HepG2 (cell line): Measurements from ENCODE around the gene GMFB. TPM values are rescaled to one million over a fixed set of nuclear protein-coding genes. Genes with fewer than 3 reads are reported as not detected.

Source experiments
- ATAC-seq: fragments of 200-7000 bp; cut with Tn5 transposase; 3 replicates; pipeline ENCODE4 v1.9.1; 2020; ENCODE audit warnings: mild to moderate bottlenecking, moderate library complexity
- BruUV-seq: library from RNA; stranded (reverse); fragments of 400-500 nt; replicated peaks from 2 replicates; lab custom pipeline; 2021; lab: Mats Ljungman, UMichigan
- CTCF ChIA-PET: fragments of 300-600 bp; formaldehyde crosslinking; extraction: SDS; loops from one replicate; lab custom pipeline; 2021; ENCODE audit warnings: low total read pairs, inconsistent platforms, low intra/inter-chr PET ratio; lab: Yijun Ruan, JAX
- POLR2A ChIA-PET: fragments of 350-600 bp; sonication (Branson Sonifier 250); formaldehyde crosslinking; loops from one replicate; lab custom pipeline; 2020; ENCODE audit warnings: antibody characterized with exemption, inconsistent platforms; lab: Yijun Ruan, JAX
- DNase-seq: peaks from one replicate; pipeline ENCODE4 v3.0.0-alpha.2; 2015; ENCODE audit warnings: low spot score
- FAIRE-seq: peaks from 3 replicates; lab custom pipeline; 2011; peaks lifted over from hg19 to GRCh38; lab: Jason Lieb, UNC
- H2AFZ ChIP-seq: one replicate; pipeline ENCODE4 v1.6.1; 2011; ENCODE audit warnings: low read length, inconsistent platforms
- H3K27ac ChIP-seq: fragments of 300-600 bp; 3 replicates; pipeline ENCODE4 v1.8.0; 2011; ENCODE audit warnings: mixed run types, mild to moderate bottlenecking, mixed read lengths, low read length, inconsistent platforms; ENCODE audit not compliant: insufficient read depth; ENCODE audit errors: extremely low read length
- H3K27me3 ChIP-seq, 2 experiments: fragments of 200-600 bp in 1 of 2; 2 replicates in 1 of 2; 3 replicates in 1 of 2; pipeline versions ENCODE4 v1.6.0 to v1.8.0; 2011; ENCODE audit warnings: low read length in 2 of 2, mild to moderate bottlenecking in 2 of 2, moderate library complexity in 2 of 2, inconsistent platforms in 1 of 2; ENCODE audit not compliant: insufficient read depth in 2 of 2, control insufficient read depth in 1 of 2
- H3K36me3 ChIP-seq, 2 experiments: fragments of 200-600 bp in 1 of 2; replicated peaks in 1 of 2; 2 replicates in 1 of 2; 3 replicates in 1 of 2; pipeline versions ENCODE4 v1.5.1 to v1.8.0; 2011; ENCODE audit warnings: low read length in 2 of 2, inconsistent platforms in 1 of 2; ENCODE audit not compliant: insufficient read depth in 2 of 2, control insufficient read depth in 1 of 2
- H3K4me1 ChIP-seq: 2 replicates; pipeline ENCODE4 v1.5.1; 2012; ENCODE audit warnings: low read length, inconsistent platforms; ENCODE audit not compliant: insufficient read depth
- H3K4me2 ChIP-seq: 2 replicates; pipeline ENCODE4 v1.6.0; 2011; ENCODE audit warnings: low read depth, low read length, inconsistent platforms
- H3K4me3 ChIP-seq, 3 experiments: fragments of 200-600 bp in 1 of 3; sonication (generic), shearing (Covaris generic) in 1 of 3; replicated peaks in 1 of 3; 2 replicates each; pipeline ENCODE4 v1.5.1; 2011 to 2016; ENCODE audit warnings: low read length in 3 of 3, inconsistent platforms in 2 of 3, low read depth in 2 of 3, mild to moderate bottlenecking in 2 of 3, control low read depth in 1 of 3, mixed read lengths in 1 of 3; ENCODE audit not compliant: insufficient read depth in 1 of 3
- H3K79me2 ChIP-seq: one replicate; pipeline ENCODE4 v1.6.1; 2011; ENCODE audit warnings: low read length, inconsistent platforms; ENCODE audit not compliant: insufficient read depth
- H3K9ac ChIP-seq: 2 replicates; pipeline ENCODE4 v1.6.0; 2011; ENCODE audit warnings: mild to moderate bottlenecking, low read depth, low read length, inconsistent platforms; ENCODE audit not compliant: insufficient read depth
- H3K9me3 ChIP-seq: 2 replicates; pipeline ENCODE4 v1.5.1; 2012; ENCODE audit warnings: mild to moderate bottlenecking, low read length
- H4K20me1 ChIP-seq: 2 replicates; pipeline ENCODE4 v1.6.0; 2011; ENCODE audit warnings: inconsistent platforms, mild to moderate bottlenecking, low read length, moderate library complexity; ENCODE audit not compliant: insufficient read depth
- DNMT1 ChIP-seq: sonication (generic); formaldehyde crosslinking; IDR thresholded peaks from 2 replicates; pipeline ENCODE4 v1.5.1; 2020; ENCODE audit warnings: mild to moderate bottlenecking, missing genetic modification reagents
- KMT2B ChIP-seq: IDR thresholded peaks from 2 replicates; pipeline ENCODE4 v1.6.1; 2016; ENCODE audit warnings: missing genetic modification reagents, missing compliant biosample characterization
- PREB ChIP-seq: sonication (generic); formaldehyde crosslinking; IDR thresholded peaks from 2 replicates; pipeline ENCODE4 v1.4.0; 2020; ENCODE audit warnings: missing genetic modification reagents
- SATB2 ChIP-seq: sonication (generic); formaldehyde crosslinking; IDR thresholded peaks from 2 replicates; pipeline ENCODE4 v1.5.0; 2020; ENCODE audit warnings: missing genetic modification reagents
- YEATS4 ChIP-seq: sonication (generic); formaldehyde crosslinking; IDR thresholded peaks from 2 replicates; pipeline ENCODE4 v1.4.0; 2020; ENCODE audit warnings: missing genetic modification reagents, borderline replicate concordance
- ZNF20 ChIP-seq: sonication (generic); formaldehyde crosslinking; IDR thresholded peaks from 2 replicates; pipeline ENCODE4 v1.4.0; 2020; ENCODE audit warnings: mild to moderate bottlenecking, moderate library complexity, missing genetic modification reagents
- ZNF224 ChIP-seq: sonication (generic); formaldehyde crosslinking; IDR thresholded peaks from 2 replicates; pipeline ENCODE4 v1.5.0; 2020; ENCODE audit warnings: mild to moderate bottlenecking, missing genetic modification reagents
- ZNF501 ChIP-seq: sonication (generic); formaldehyde crosslinking; IDR thresholded peaks from 2 replicates; pipeline ENCODE4 v1.5.1; 2020; ENCODE audit warnings: mild to moderate bottlenecking, moderate library complexity, missing genetic modification reagents
- ZNF567 ChIP-seq: sonication (generic); formaldehyde crosslinking; IDR thresholded peaks from 2 replicates; pipeline ENCODE4 v1.8.1; 2023; ENCODE audit warnings: mild to moderate bottlenecking, missing genetic modification reagents, borderline replicate concordance
- ZNF720 ChIP-seq: sonication (generic); formaldehyde crosslinking; IDR thresholded peaks from 2 replicates; pipeline ENCODE4 v1.4.0; 2020; ENCODE audit warnings: missing genetic modification reagents
- WGBS: methylation state at CpG from one replicate; pipeline ENCODE4 v1.1.6; 2017; ENCODE audit warnings: low lambda C conversion rate; 5-methylcytosine and 5-hydroxymethylcytosine counted together
- in situ Hi-C: cut with HindIII; loops from 2 replicates; pipeline ENCODE4 v1.10.0; 2017; ENCODE audit warnings: low pct_unique_long_range_greater_than_20kb; ENCODE audit not compliant: extremely low pct_ligation_motif_present
- intact Hi-C: fragments of 100-400 bp; cut with micrococcal nuclease; formaldehyde crosslinking; loops from one replicate; pipeline ENCODE4 v1.10.0; 2022; ENCODE audit not compliant: unreplicated experiment
- polyA plus RNA-seq, 8 experiments: library from polyadenylated mRNA; depleted of rRNA in 3 of 8; stranded (reverse) in 7 of 8; unstranded in 1 of 8; fragments of >200 nt; fragmentation: Illumina TruSeq in 4 of 8; extraction: Trizol in 4 of 8; gene quantifications; 2 replicates each; pipeline versions ENCODE4 v1.2.1 to v1.2.3, GENCODE V29; 2011 to 2016; ENCODE audit warnings: low read depth in 4 of 8, missing spikeins in 1 of 8, mixed read lengths in 1 of 8; ENCODE audit not compliant: insufficient read depth in 1 of 8
- total RNA-seq, 5 experiments: library from RNA; depleted of rRNA; stranded (reverse); fragments of >200 nt; fragmentation: Illumina TruSeq; extraction: Trizol; gene quantifications; 2 replicates each; pipeline ENCODE4 v1.2.3, GENCODE V29; 2016; ENCODE audit warnings: low read depth in 1 of 5
- TF ChIP-seq, protein P1 (sequence below): fragments of 450-650 bp; IDR thresholded peaks from 2 replicates; pipeline ENCODE4 v1.6.1; 2017

The GMFB gene
- total and polyA plus RNA-seq, 2 of the 13 experiments (the other 11 are each of a cell fraction or from before 2014, with no cell fraction given), result 17.3 to 68.2 TPM

- no peak overlapping the region for H3K9ac ChIP-seq
- in situ Hi-C loops, result no loop called here
- H2AFZ ChIP-seq, result no peak overlapping the region
- POLR2A ChIA-PET, result no interaction called here
- WGBS, result 93% methylated on average over 3 of the region's 3 CpGs
- H3K27ac ChIP-seq, result no peak overlapping the region
- FAIRE-seq (no peak), DNase-seq (no peak), ATAC-seq (no peak)
- H3K27me3 ChIP-seq, result no peaks in the 10 kb centered on the region
- no peaks in the 10 kb centered on the region for H3K9me3 ChIP-seq
- H3K79me2 ChIP-seq, result peaks cover 33% of the 10 kb centered on the region
- no peak overlapping the region for H3K4me3 ChIP-seq
- H3K36me3 ChIP-seq, result peaks cover 15 to 46% of the 10 kb centered on the region in 2 experiments
- BruUV-seq, result no TSS peak
- TF ChIP-seq ZNF501 (CRISPR knock-in tag) (no peak), ZNF20 (no peak), YEATS4 (CRISPR knock-in tag) (no peak), SATB2 (CRISPR knock-in tag) (no peak), KMT2B (CRISPR knock-in tag) (no peak), ZNF720 (CRISPR knock-in tag) (no peak), DNMT1 (CRISPR knock-in tag) (no peak), ZNF224 (CRISPR knock-in tag) (no peak), ZNF567 (CRISPR knock-in tag) (no peak), PREB (no peak)
- TF ChIP-seq, protein P1, sequence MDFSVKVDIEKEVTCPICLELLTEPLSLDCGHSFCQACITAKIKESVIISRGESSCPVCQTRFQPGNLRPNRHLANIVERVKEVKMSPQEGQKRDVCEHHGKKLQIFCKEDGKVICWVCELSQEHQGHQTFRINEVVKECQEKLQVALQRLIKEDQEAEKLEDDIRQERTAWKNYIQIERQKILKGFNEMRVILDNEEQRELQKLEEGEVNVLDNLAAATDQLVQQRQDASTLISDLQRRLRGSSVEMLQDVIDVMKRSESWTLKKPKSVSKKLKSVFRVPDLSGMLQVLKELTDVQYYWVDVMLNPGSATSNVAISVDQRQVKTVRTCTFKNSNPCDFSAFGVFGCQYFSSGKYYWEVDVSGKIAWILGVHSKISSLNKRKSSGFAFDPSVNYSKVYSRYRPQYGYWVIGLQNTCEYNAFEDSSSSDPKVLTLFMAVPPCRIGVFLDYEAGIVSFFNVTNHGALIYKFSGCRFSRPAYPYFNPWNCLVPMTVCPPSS, result no peak
- no peak overlapping the region for H3K4me2 ChIP-seq
- H4K20me1 ChIP-seq, result 0 out of 2 replicates have a peak, but pooled peaks cover 4% of the 10 kb centered on the region
- intact Hi-C loops, result no loop called here
- CTCF ChIA-PET, result no interaction called here
- H3K4me1 ChIP-seq, result peaks cover 44% of the 10 kb centered on the region
Measured at GRCh38 chr14:54427871-54428270, 60.9 kb downstream of the GMFB start.
